Vagina (tissue), 2 donors: Measurements from ENCODE around the gene PXDN. TPM values are rescaled to one million over a fixed set of nuclear protein-coding genes. Genes with fewer than 3 reads are reported as not detected.

Experiments used
- DNase-seq, 2 donors: peaks; one replicate each; pipeline ENCODE4 v3.0.0-alpha.2; 2017; ENCODE audit errors: extremely low spot score in 2 of 2
- H3K27ac ChIP-seq: fragments of 200-600 bp; sonication (generic); one replicate; pipeline ENCODE4 v1.5.1; 2019
- H3K27me3 ChIP-seq: fragments of 200-600 bp; sonication (generic); one replicate; pipeline ENCODE4 v1.5.1; 2019
- H3K36me3 ChIP-seq, 2 donors: fragments of 200-600 bp; sonication (generic); one replicate each; pipeline ENCODE4 v1.5.1; 2017 to 2019
- H3K4me1 ChIP-seq: fragments of 200-600 bp; sonication (generic); one replicate; pipeline ENCODE4 v1.5.1; 2019
- H3K4me3 ChIP-seq, 2 donors: fragments of 200-600 bp; sonication (generic); 1 replicate in 1 of 2; 2 replicates in 1 of 2; pipeline ENCODE4 v1.5.1; 2016 to 2019
- H3K9me3 ChIP-seq: fragments of 200-600 bp; sonication (generic); one replicate; pipeline ENCODE4 v1.5.1; 2019
- CTCF ChIP-seq, 3 experiments: fragments of 450-650 bp in 2 of 3; fragments of 200-600 bp in 1 of 3; sonication (generic) in 1 of 3; IDR thresholded peaks; one replicate each; pipeline ENCODE4 v1.5.1; 2017 to 2019; ENCODE audit warnings: antibody characterized with exemption in 3 of 3, mild to moderate bottlenecking in 2 of 3, moderate library complexity in 2 of 3
- POLR2A ChIP-seq, 2 donors: fragments of 450-650 bp; IDR thresholded peaks; one replicate each; pipeline ENCODE4 v1.6.1; 2017; ENCODE audit warnings: antibody characterized with exemption in 2 of 2, mild to moderate bottlenecking in 2 of 2, moderate library complexity in 2 of 2
- POLR2AphosphoS5 ChIP-seq, 2 donors: sonication (generic); formaldehyde crosslinking; IDR thresholded peaks; one replicate each; pipeline ENCODE4 v1.9.0; 2017; ENCODE audit warnings: antibody characterized with exemption in 2 of 2, mild to moderate bottlenecking in 2 of 2, low read depth in 1 of 2; ENCODE audit not compliant: insufficient read depth in 1 of 2
- intact Hi-C: fragments of 100-400 bp; cut with DNase I; formaldehyde crosslinking; loops from one replicate; pipeline ENCODE4 v1.15.1; 2023
- total RNA-seq: library from RNA; depleted of rRNA; stranded (reverse); fragments of >200 nt; gene quantifications from one replicate; pipeline ENCODE4 v1.2.3, GENCODE V29; 2016

The PXDN gene
- total RNA-seq, 1 donor from 2014 or later, result 33.6 TPM

DNA sequence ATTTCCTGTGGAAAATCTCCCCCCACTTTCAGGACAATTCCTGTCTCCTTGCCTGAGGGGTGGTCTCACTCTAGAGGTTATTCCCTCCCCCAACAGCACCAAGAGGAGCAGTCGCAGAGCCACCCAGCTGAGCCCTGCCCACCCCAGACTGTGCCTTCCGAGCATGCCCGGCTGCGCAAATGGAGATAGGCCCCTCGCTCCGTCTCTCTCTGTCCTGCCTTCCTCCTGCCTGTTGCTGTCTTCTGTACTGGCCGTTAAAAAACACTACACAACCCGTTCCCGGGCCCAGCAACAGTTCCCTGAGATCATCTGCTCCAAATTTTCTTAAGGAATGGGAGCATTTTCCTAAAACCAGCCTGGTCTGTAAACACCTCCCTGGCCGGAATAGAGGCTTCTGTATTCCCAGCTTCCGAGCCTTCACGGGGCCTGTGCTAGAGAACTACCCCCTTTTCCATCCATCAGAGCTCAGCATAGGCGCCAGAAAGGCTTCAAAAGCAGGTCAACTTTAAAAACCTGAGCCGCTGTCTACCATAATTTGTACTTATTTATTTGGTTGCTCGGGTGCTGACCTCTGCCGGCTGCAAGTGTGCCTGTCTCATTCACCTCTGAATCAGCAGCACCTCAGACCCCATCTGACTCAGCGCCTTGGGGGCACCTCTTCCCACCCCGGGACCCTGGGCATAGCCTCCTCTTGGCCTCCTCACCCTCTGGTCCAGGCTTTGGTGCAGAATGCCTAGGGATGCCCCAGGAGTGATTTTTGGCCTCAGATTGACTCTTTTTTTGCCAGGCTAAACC is 159.4 kb downstream of the PXDN start:
- no peak overlapping the region for H3K27ac ChIP-seq
- H3K4me1 ChIP-seq, result no peaks in the 10 kb centered on the region
- H3K27me3 ChIP-seq, result no peaks in the 10 kb centered on the region
- no peak for TF ChIP-seq POLR2AphosphoS5 (IDR thresholded peaks at IDR 0.05; ENCODE audit: insufficient read depth in 1 of 2, low read depth in 1 of 2)
- no peak for TF ChIP-seq POLR2A (IDR thresholded peaks at IDR 0.05)
- intact Hi-C loops, result no loop called here
- DNase-seq, result no peak
- no peak overlapping the region for H3K4me3 ChIP-seq
- H3K36me3 ChIP-seq, result no peaks in the 10 kb centered on the region
- H3K9me3 ChIP-seq, result no peaks in the 10 kb centered on the region

- no peak for DNase-seq
- intact Hi-C loops, result no loop called here
- no peaks in the 10 kb centered on the region for H3K27me3 ChIP-seq
Observed at GRCh38 chr2:1584051-1584531, 160.2 kb downstream of the PXDN start.

GRCh38 chr2:1582891-1583341 is 161.4 kb downstream of the PXDN start:
- intact Hi-C loops, result no loop called here
- H3K9me3 ChIP-seq, result no peaks in the 10 kb centered on the region
- no peaks in the 10 kb centered on the region for H3K4me1 ChIP-seq
- no peak for DNase-seq
- H3K4me3 ChIP-seq, result no peak overlapping the region
- TF ChIP-seq POLR2A (IDR thresholded peaks at IDR 0.05) (no peak), CTCF (IDR thresholded peaks at IDR 0.05) (no peak), POLR2AphosphoS5 (IDR thresholded peaks at IDR 0.05; ENCODE audit: insufficient read depth in 1 of 2, low read depth in 1 of 2) (no peak)
- H3K27ac ChIP-seq, result no peak overlapping the region
- H3K36me3 ChIP-seq, result no peaks in the 10 kb centered on the region
- H3K27me3 ChIP-seq, result no peaks in the 10 kb centered on the region

More at GRCh38 chr2:1584051-1584531, 160.2 kb downstream of the PXDN start:
- Histone ChIP-seq H3K36me3 (no peaks in the 10 kb centered on the region), H3K27ac (no peak overlapping the region), H3K4me1 (no peaks in the 10 kb centered on the region), H3K4me3 (no peak overlapping the region), H3K9me3 (no peaks in the 10 kb centered on the region)
- TF ChIP-seq POLR2A (IDR thresholded peaks at IDR 0.05) (no peak), CTCF (IDR thresholded peaks at IDR 0.05) (no peak), POLR2AphosphoS5 (IDR thresholded peaks at IDR 0.05; ENCODE audit: insufficient read depth in 1 of 2, low read depth in 1 of 2) (no peak)

- intact Hi-C loops, result no loop called here
- Histone ChIP-seq H3K4me3 (no peak overlapping the region), H3K9me3 (no peaks in the 10 kb centered on the region), H3K36me3 (no peaks in the 10 kb centered on the region), H3K4me1 (no peaks in the 10 kb centered on the region), H3K27me3 (no peaks in the 10 kb centered on the region), H3K27ac (no peak overlapping the region)
- no peak for DNase-seq
- TF ChIP-seq CTCF (IDR thresholded peaks at IDR 0.05), result no peak
- TF ChIP-seq POLR2A (IDR thresholded peaks at IDR 0.05), result no peak
- TF ChIP-seq POLR2AphosphoS5 (IDR thresholded peaks at IDR 0.05; ENCODE audit: insufficient read depth in 1 of 2, low read depth in 1 of 2), result no peak
Observed at GRCh38 chr2:1581965-1582625, 162.2 kb downstream of the PXDN start.
